Panc1 (cell line): Measurements from ENCODE around the gene UTP14A. TPM values are rescaled to one million over a fixed set of nuclear protein-coding genes. Genes with fewer than 3 reads are reported as not detected.

Source experiments
- ATAC-seq: fragments of 200-7000 bp; cut with Tn5 transposase; 2 replicates; pipeline ENCODE4 v1.9.1; 2020; ENCODE audit warnings: mild to moderate bottlenecking, moderate library complexity
- BruUV-seq: library from RNA; stranded (reverse); fragments of 400-500 nt; replicated peaks from 2 replicates; lab custom pipeline; 2021; lab: Mats Ljungman, UMichigan
- CTCF ChIA-PET: fragments of 300-600 bp; sonication (Branson Sonifier 250); formaldehyde crosslinking; loops from one replicate; lab custom pipeline; 2022; ENCODE audit warnings: antibody characterized with exemption; lab: Charles Lee
- POLR2A ChIA-PET: fragments of 300-600 bp; sonication (Branson Sonifier 250); formaldehyde crosslinking; loops from one replicate; lab custom pipeline; 2022; ENCODE audit warnings: antibody characterized with exemption; lab: Charles Lee
- DNase-seq: peaks from one replicate; pipeline ENCODE4 v3.0.0-alpha.2; 2010; ENCODE audit warnings: low read depth, low spot score
- H3K27ac ChIP-seq: 2 replicates; pipeline ENCODE4 v1.5.1; 2011; ENCODE audit warnings: mild to moderate bottlenecking, low read length, inconsistent platforms
- H3K27me3 ChIP-seq: fragments of 200-500 bp; sonication (Bioruptor generic); 2 replicates; pipeline ENCODE4 v1.6.0; 2014; ENCODE audit warnings: low read length, inconsistent platforms; ENCODE audit not compliant: control insufficient read depth, insufficient read depth
- H3K36me3 ChIP-seq: fragments of 200-500 bp; sonication (Bioruptor generic); 2 replicates; pipeline ENCODE4 v1.5.1; 2014; ENCODE audit warnings: inconsistent platforms, mild to moderate bottlenecking, low read length, moderate library complexity; ENCODE audit not compliant: control insufficient read depth, insufficient read depth
- H3K4me1 ChIP-seq: 2 replicates; pipeline ENCODE4 v1.5.1; 2011; ENCODE audit warnings: inconsistent platforms, mild to moderate bottlenecking, low read length, moderate library complexity; ENCODE audit not compliant: control insufficient read depth, insufficient read depth
- H3K4me3 ChIP-seq, 2 experiments: 2 replicates each; pipeline ENCODE4 v1.5.1; 2011 to 2012; ENCODE audit warnings: low read depth in 2 of 2, low read length in 2 of 2, mild to moderate bottlenecking in 2 of 2, inconsistent platforms in 1 of 2, moderate library complexity in 1 of 2
- H3K9me3 ChIP-seq: fragments of 200-500 bp; sonication (Bioruptor generic); 2 replicates; pipeline ENCODE4 v1.5.1; 2014; ENCODE audit warnings: low read depth, mild to moderate bottlenecking, inconsistent platforms, low read length, moderate library complexity; ENCODE audit not compliant: control insufficient read depth, insufficient read depth
- POLR2AphosphoS5 ChIP-seq: IDR thresholded peaks from 2 replicates; pipeline ENCODE4 v1.6.1; 2012; ENCODE audit warnings: mild to moderate bottlenecking, low read depth, low read length, moderate library complexity
- SIN3A ChIP-seq: IDR thresholded peaks from 2 replicates; pipeline ENCODE4 v1.6.1; 2012; ENCODE audit warnings: low read depth, mild to moderate bottlenecking, low read length, moderate library complexity, borderline replicate concordance; ENCODE audit not compliant: insufficient read depth
- TCF7L2 ChIP-seq: IDR thresholded peaks from 2 replicates; pipeline ENCODE4 v1.6.1; 2011; ENCODE audit warnings: mild to moderate bottlenecking, low read depth, low read length, inconsistent platforms
- in situ Hi-C: cut with HindIII; loops from 2 replicates; pipeline ENCODE4 v1.10.0; 2016; ENCODE audit warnings: low sequenced_read_pairs, low pct_unique_long_range_greater_than_20kb
- intact Hi-C: fragments of 100-400 bp; cut with micrococcal nuclease; formaldehyde crosslinking; loops from one replicate; pipeline ENCODE4 v1.10.0; 2022; ENCODE audit not compliant: unreplicated experiment
- total RNA-seq: library from RNA; stranded (reverse); gene quantifications from one replicate; pipeline ENCODE4 v1.2.1, GENCODE V29; 2021; ENCODE audit not compliant: unreplicated experiment
- TF ChIP-seq, protein P1 (sequence below): fragments of 450-650 bp; IDR thresholded peaks from 2 replicates; pipeline ENCODE4 v1.5.1; 2017; ENCODE audit warnings: mild to moderate bottlenecking
- TF ChIP-seq, protein P2 (sequence below), 2 experiments: IDR thresholded peaks; 2 replicates each; pipeline ENCODE4 v1.6.1; 2011 to 2012; ENCODE audit warnings: low read depth in 2 of 2, control low read depth in 1 of 2, low read length in 1 of 2, mild to moderate bottlenecking in 1 of 2, moderate library complexity in 1 of 2; ENCODE audit not compliant: insufficient read depth in 1 of 2

The UTP14A gene
- total RNA-seq, 1 experiment from 2014 or later, result 64.2 TPM

DNA sequence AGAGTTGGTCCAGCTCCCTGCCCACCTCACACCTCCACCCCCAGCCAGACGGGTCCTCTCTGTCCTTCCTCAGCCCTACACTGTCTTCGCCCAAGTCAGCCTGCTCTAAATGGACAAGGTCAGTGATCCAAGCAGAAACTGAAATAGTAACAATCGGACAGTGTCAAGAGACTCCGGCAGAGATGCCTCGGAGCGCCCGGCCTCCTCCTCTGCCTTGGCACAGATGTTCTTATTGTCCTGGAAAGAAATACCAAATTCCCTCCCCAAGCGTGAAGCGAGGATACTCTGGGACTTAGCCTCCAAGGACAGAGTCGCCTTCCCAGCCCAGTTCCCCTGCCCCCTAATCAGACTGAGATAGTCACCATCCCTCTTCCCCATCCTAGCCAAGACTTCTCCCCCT lies 28.5 kb downstream of the UTP14A start:
- in situ Hi-C loops (no loop called here), intact Hi-C loops (loop anchor here (5.0 kb wide), 1 partner anchor 48 kb away; the partner anchor contains the start of gene BCORL1)
- TF ChIP-seq SIN3A, result no peak
- TF ChIP-seq, protein P1, sequence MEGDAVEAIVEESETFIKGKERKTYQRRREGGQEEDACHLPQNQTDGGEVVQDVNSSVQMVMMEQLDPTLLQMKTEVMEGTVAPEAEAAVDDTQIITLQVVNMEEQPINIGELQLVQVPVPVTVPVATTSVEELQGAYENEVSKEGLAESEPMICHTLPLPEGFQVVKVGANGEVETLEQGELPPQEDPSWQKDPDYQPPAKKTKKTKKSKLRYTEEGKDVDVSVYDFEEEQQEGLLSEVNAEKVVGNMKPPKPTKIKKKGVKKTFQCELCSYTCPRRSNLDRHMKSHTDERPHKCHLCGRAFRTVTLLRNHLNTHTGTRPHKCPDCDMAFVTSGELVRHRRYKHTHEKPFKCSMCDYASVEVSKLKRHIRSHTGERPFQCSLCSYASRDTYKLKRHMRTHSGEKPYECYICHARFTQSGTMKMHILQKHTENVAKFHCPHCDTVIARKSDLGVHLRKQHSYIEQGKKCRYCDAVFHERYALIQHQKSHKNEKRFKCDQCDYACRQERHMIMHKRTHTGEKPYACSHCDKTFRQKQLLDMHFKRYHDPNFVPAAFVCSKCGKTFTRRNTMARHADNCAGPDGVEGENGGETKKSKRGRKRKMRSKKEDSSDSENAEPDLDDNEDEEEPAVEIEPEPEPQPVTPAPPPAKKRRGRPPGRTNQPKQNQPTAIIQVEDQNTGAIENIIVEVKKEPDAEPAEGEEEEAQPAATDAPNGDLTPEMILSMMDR, result no peak
- TF ChIP-seq TCF7L2, result no peak
- no peak for TF ChIP-seq POLR2AphosphoS5
- TF ChIP-seq, protein P2, sequence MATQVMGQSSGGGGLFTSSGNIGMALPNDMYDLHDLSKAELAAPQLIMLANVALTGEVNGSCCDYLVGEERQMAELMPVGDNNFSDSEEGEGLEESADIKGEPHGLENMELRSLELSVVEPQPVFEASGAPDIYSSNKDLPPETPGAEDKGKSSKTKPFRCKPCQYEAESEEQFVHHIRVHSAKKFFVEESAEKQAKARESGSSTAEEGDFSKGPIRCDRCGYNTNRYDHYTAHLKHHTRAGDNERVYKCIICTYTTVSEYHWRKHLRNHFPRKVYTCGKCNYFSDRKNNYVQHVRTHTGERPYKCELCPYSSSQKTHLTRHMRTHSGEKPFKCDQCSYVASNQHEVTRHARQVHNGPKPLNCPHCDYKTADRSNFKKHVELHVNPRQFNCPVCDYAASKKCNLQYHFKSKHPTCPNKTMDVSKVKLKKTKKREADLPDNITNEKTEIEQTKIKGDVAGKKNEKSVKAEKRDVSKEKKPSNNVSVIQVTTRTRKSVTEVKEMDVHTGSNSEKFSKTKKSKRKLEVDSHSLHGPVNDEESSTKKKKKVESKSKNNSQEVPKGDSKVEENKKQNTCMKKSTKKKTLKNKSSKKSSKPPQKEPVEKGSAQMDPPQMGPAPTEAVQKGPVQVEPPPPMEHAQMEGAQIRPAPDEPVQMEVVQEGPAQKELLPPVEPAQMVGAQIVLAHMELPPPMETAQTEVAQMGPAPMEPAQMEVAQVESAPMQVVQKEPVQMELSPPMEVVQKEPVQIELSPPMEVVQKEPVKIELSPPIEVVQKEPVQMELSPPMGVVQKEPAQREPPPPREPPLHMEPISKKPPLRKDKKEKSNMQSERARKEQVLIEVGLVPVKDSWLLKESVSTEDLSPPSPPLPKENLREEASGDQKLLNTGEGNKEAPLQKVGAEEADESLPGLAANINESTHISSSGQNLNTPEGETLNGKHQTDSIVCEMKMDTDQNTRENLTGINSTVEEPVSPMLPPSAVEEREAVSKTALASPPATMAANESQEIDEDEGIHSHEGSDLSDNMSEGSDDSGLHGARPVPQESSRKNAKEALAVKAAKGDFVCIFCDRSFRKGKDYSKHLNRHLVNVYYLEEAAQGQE (IDR thresholded peaks at IDR 0.05; ENCODE audit: insufficient read depth in 1 of 2, low read depth in 2 of 2, low read length in 1 of 2), result no peak
- no TSS peak for BruUV-seq
- ATAC-seq (no peak), DNase-seq (no peak)
- H3K27me3 ChIP-seq, result no peaks in the 10 kb centered on the region
- no peak overlapping the region for H3K4me3 ChIP-seq
- no peaks in the 10 kb centered on the region for H3K9me3 ChIP-seq
- H3K36me3 ChIP-seq, result no peaks in the 10 kb centered on the region
- ChIA-PET POLR2A (no interaction called here), CTCF (no interaction called here)
- H3K4me1 ChIP-seq, result peaks cover 8% of the 10 kb centered on the region; the same call in 1 of the 2 replicates
- no peak overlapping the region for H3K27ac ChIP-seq

DNA sequence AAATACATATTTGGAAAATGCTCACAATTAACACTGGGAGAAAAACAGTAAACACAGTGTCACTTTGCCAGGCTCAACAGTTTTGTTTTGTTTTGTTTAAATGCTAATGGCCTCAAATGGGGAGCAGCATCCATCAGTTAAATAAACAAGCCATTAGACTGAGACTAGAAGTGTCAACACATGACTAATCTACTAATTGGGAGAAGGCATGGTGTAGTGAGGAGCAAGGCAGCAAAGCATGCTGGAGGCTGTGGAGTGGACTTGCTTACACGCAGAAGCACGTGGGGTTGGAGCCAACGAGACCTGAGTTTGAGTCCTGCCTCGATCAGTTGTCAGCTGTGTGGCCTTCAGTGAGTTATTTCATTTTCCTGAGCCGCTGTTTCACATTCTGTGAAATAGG lies 29.0 kb downstream of the UTP14A start:
- in situ Hi-C loops, result no loop called here
- Histone ChIP-seq H3K9me3 (no peaks in the 10 kb centered on the region), H3K27me3 (no peaks in the 10 kb centered on the region), H3K4me3 (no peak overlapping the region), H3K36me3 (no peaks in the 10 kb centered on the region), H3K27ac (no peak overlapping the region), H3K4me1 (peaks cover 8% of the 10 kb centered on the region; the same call in 1 of the 2 replicates)
- ATAC-seq (no peak), DNase-seq (no peak)
- intact Hi-C loops, result loop anchor here (5.0 kb wide), 1 partner anchor 47 kb away; the partner anchor contains the start of gene BCORL1
- BruUV-seq, result no TSS peak
- ChIA-PET POLR2A (no interaction called here), CTCF (no interaction called here)
- TF ChIP-seq TCF7L2, result no peak
- TF ChIP-seq, protein P2 (IDR thresholded peaks at IDR 0.05; ENCODE audit: insufficient read depth in 1 of 2, low read depth in 2 of 2, low read length in 1 of 2), result no peak
- TF ChIP-seq POLR2AphosphoS5, result no peak
- no peak for TF ChIP-seq SIN3A
- TF ChIP-seq, protein P1, result no peak
